GM06990 (cell line): Measurements from ENCODE around the gene AFF3.

ENCODE experiments used
- DNase-seq: peaks from one replicate; pipeline ENCODE4 v3.0.0-alpha.2; 2011; ENCODE audit not compliant: insufficient read length; ENCODE audit errors: extremely low read depth
- H3K27me3 ChIP-seq: replicated peaks from 2 replicates; pipeline ENCODE4 v1.6.0; 2011; ENCODE audit warnings: low read length; ENCODE audit not compliant: control insufficient read depth, insufficient read depth
- H3K36me3 ChIP-seq: 2 replicates; pipeline ENCODE4 v1.5.1; 2011; ENCODE audit warnings: low read length; ENCODE audit not compliant: control insufficient read depth, insufficient read depth
- H3K4me3 ChIP-seq: replicated peaks from 2 replicates; pipeline ENCODE4 v1.5.1; 2011; ENCODE audit warnings: low read depth, mild to moderate bottlenecking, control low read depth, low read length
- CTCF ChIP-seq: IDR thresholded peaks from 2 replicates; pipeline ENCODE4 v1.5.1; 2011; ENCODE audit warnings: low read length, control low read depth, mild to moderate bottlenecking, inconsistent platforms; ENCODE audit not compliant: insufficient read depth, poor library complexity, severe bottlenecking

Gene AFF3

GRCh38 chr2:99900556-99900955, 241.8 kb downstream of the AFF3 start:
- Histone ChIP-seq H3K4me3 (no peak overlapping the region), H3K27me3 (no peaks in the 10 kb centered on the region), H3K36me3 (no peaks in the 10 kb centered on the region)
- no peak for DNase-seq
- TF ChIP-seq CTCF = no peak

GRCh38 chr2:99899882-99900281, 242.5 kb downstream of the AFF3 start:
- Histone ChIP-seq H3K36me3 (no peaks in the 10 kb centered on the region), H3K27me3 (no peaks in the 10 kb centered on the region), H3K4me3 (no peak overlapping the region)
- TF ChIP-seq CTCF = no peak
- no peak for DNase-seq

- Histone ChIP-seq H3K27me3 (no peaks in the 10 kb centered on the region), H3K36me3 (no peaks in the 10 kb centered on the region), H3K4me3 (no peak overlapping the region)
- DNase-seq = no peak
- TF ChIP-seq CTCF = no peak
Observed at GRCh38 chr2:99899058-99899855, 243.1 kb downstream of the AFF3 start.

- Histone ChIP-seq H3K4me3 (no peak overlapping the region), H3K36me3 (no peaks in the 10 kb centered on the region), H3K27me3 (no peaks in the 10 kb centered on the region)
- no peak for DNase-seq
- no peak for TF ChIP-seq CTCF
Observed at GRCh38 chr2:99898336-99899048, 243.9 kb downstream of the AFF3 start.

- Histone ChIP-seq H3K36me3 (no peaks in the 10 kb centered on the region), H3K4me3 (no peak overlapping the region), H3K27me3 (no peaks in the 10 kb centered on the region; the same call in 1 of the 2 replicates)
- no peak for DNase-seq
- TF ChIP-seq CTCF = no peak
Observed at GRCh38 chr2:99891428-99891780, 251.0 kb downstream of the AFF3 start.
